GM23338 (cell line): ENCODE measurements around the gene C14orf93. TPM values are rescaled to one million over a fixed set of nuclear protein-coding genes. Genes with fewer than 3 reads are reported as not detected.
"Not testable (repeated sequence)": the region's sequence is repeated elsewhere in the genome, so short reads cannot be mapped to it uniquely, and the experiment has no call there.

Experiments
- ATAC-seq: fragments of 200-7000 bp; cut with Tn5 transposase; 3 replicates; pipeline ENCODE4 v1.9.1; 2020
- DNase-seq: peaks from one replicate; pipeline ENCODE4 v3.0.0-alpha.2; 2015; ENCODE audit warnings: low spot score
- H2AFZ ChIP-seq: fragments of 200-600 bp; sonication (generic); 2 replicates; pipeline ENCODE4 v1.8.0; 2016; ENCODE audit warnings: antibody characterized with exemption, mild to moderate bottlenecking, moderate library complexity
- H3F3A ChIP-seq: fragments of 200-600 bp; sonication (generic); replicated peaks from 2 replicates; pipeline ENCODE4 v1.8.0; 2017; ENCODE audit warnings: antibody characterized with exemption, mixed run types, low read depth
- H3K27ac ChIP-seq: fragments of 200-600 bp; sonication (generic); 2 replicates; pipeline ENCODE4 v1.6.1; 2016; ENCODE audit warnings: low read depth
- H3K27me3 ChIP-seq: fragments of 200-600 bp; sonication (generic); 2 replicates; pipeline ENCODE4 v1.8.0; 2016; ENCODE audit warnings: mild to moderate bottlenecking, mixed run types, moderate library complexity; ENCODE audit not compliant: insufficient read depth
- H3K36me3 ChIP-seq: fragments of 200-600 bp; sonication (generic); 2 replicates; pipeline ENCODE4 v1.8.0; 2016; ENCODE audit warnings: mild to moderate bottlenecking; ENCODE audit not compliant: insufficient read depth
- H3K4me1 ChIP-seq: fragments of 200-600 bp; sonication (generic); 2 replicates; pipeline ENCODE4 v1.8.0; 2016; ENCODE audit warnings: mild to moderate bottlenecking, moderate library complexity; ENCODE audit not compliant: insufficient read depth
- H3K4me2 ChIP-seq: fragments of 200-600 bp; sonication (generic); 2 replicates; pipeline ENCODE4 v1.7.1; 2017; ENCODE audit warnings: mixed run types
- H3K4me3 ChIP-seq: fragments of 200-600 bp; sonication (generic); 2 replicates; pipeline ENCODE4 v1.6.1; 2016; ENCODE audit warnings: mixed run types
- H3K79me2 ChIP-seq: fragments of 200-600 bp; sonication (generic); replicated peaks from 2 replicates; pipeline ENCODE4 v1.8.0; 2017; ENCODE audit warnings: mild to moderate bottlenecking; ENCODE audit not compliant: insufficient read depth
- H3K9me2 ChIP-seq: fragments of 200-600 bp; sonication (generic); 2 replicates; pipeline ENCODE4 v1.8.0; 2017; ENCODE audit not compliant: insufficient read depth
- H4K20me1 ChIP-seq: fragments of 200-600 bp; sonication (generic); replicated peaks from 2 replicates; pipeline ENCODE4 v1.8.0; 2017; ENCODE audit warnings: mild to moderate bottlenecking; ENCODE audit not compliant: insufficient read depth
- H3K27ac Mint-ChIP-seq: 2 replicates; pipeline ENCODE4 v1.8.0; 2020; ENCODE audit warnings: inconsistent platforms, mild to moderate bottlenecking, moderate library complexity, mixed read lengths
- H3K27me3 Mint-ChIP-seq: 3 replicates; pipeline ENCODE4 v1.8.0; 2022; ENCODE audit warnings: low read depth, mild to moderate bottlenecking, moderate library complexity, mixed read lengths, inconsistent platforms; ENCODE audit not compliant: insufficient read depth, poor library complexity
- H3K36me3 Mint-ChIP-seq: 3 replicates; pipeline ENCODE4 v1.8.0; 2021; ENCODE audit warnings: low read depth, mild to moderate bottlenecking, inconsistent platforms, moderate library complexity, mixed read lengths
- H3K4me1 Mint-ChIP-seq: 3 replicates; pipeline ENCODE4 v1.8.0; 2020; ENCODE audit warnings: mild to moderate bottlenecking, inconsistent platforms, mixed read lengths
- H3K4me3 Mint-ChIP-seq: 3 replicates; pipeline ENCODE4 v1.8.0; 2021; ENCODE audit warnings: moderate library complexity, mild to moderate bottlenecking, inconsistent platforms, mixed read lengths
- H3K9me3 Mint-ChIP-seq: 3 replicates; pipeline ENCODE4 v1.8.0; 2020; ENCODE audit warnings: moderate library complexity, mild to moderate bottlenecking, inconsistent platforms, mixed read lengths
- ETS1 ChIP-seq: IDR thresholded peaks from 2 replicates; pipeline ENCODE4 v1.6.1; 2016; ENCODE audit warnings: antibody characterized with exemption
- EZH2 ChIP-seq: fragments of 200-600 bp; sonication (generic); IDR thresholded peaks from one replicate; pipeline ENCODE4 v1.8.0; 2017; ENCODE audit warnings: antibody characterized with exemption, mild to moderate bottlenecking, low read depth; ENCODE audit not compliant: unreplicated experiment
- JUNB ChIP-seq: IDR thresholded peaks from one replicate; pipeline ENCODE4 v1.6.1; 2016; ENCODE audit warnings: antibody characterized with exemption; ENCODE audit not compliant: unreplicated experiment
- NANOG ChIP-seq: IDR thresholded peaks from 2 replicates; pipeline ENCODE4 v1.6.1; 2016; ENCODE audit warnings: antibody characterized with exemption, borderline replicate concordance
- POLR2AphosphoS5 ChIP-seq: IDR thresholded peaks from 2 replicates; pipeline ENCODE4 v1.6.1; 2016; ENCODE audit warnings: antibody characterized with exemption, low read depth
- STAT1 ChIP-seq: IDR thresholded peaks from one replicate; pipeline ENCODE4 v1.6.1; 2016; ENCODE audit warnings: antibody characterized with exemption; ENCODE audit not compliant: unreplicated experiment
- ZNF331 ChIP-seq: fragments of 250-450 bp; sonication (Bioruptor Pico); IDR thresholded peaks from 2 replicates; pipeline ENCODE4 v1.5.0; 2020; ENCODE audit warnings: low read depth, mild to moderate bottlenecking, moderate library complexity
- ZNF462 ChIP-seq: fragments of 250-450 bp; sonication (Bioruptor Pico); IDR thresholded peaks from 2 replicates; pipeline ENCODE4 v1.5.0; 2020; ENCODE audit warnings: mild to moderate bottlenecking, moderate library complexity
- polyA plus RNA-seq: library from polyadenylated mRNA; unstranded; fragments of >200 nt; fragmentation: Nextera tagmentation; extraction: Ambion mirVana; gene quantifications from 2 replicates; pipeline ENCODE4 v1.2.1, GENCODE V29; 2016
- total RNA-seq: library from RNA; depleted of rRNA; stranded (reverse); fragments of >200 nt; shearing (Covaris generic); gene quantifications from 2 replicates; pipeline ENCODE4 v1.2.3, GENCODE V29; 2014
- TF ChIP-seq, protein P1 (sequence below), 2 experiments: fragments of 200-600 bp in 1 of 2; sonication (generic) in 1 of 2; conservative IDR thresholded peaks; 2 replicates each; pipeline versions ENCODE4 v1.5.1 to v1.6.1; 2016 to 2017; ENCODE audit warnings: antibody characterized with exemption in 2 of 2, low read depth in 2 of 2, mild to moderate bottlenecking in 2 of 2, moderate library complexity in 1 of 2

The C14orf93 gene
- total and polyA plus RNA-seq, 2 experiments from 2014 or later: 3.5 to 11.7 TPM

GRCh38 chr14:23004274-23004673 lies 5.7 kb downstream of the C14orf93 start:
- H3K79me2 ChIP-seq, H3K27me3 Mint-ChIP-seq, H3K4me3 Mint-ChIP-seq, H3K9me2 ChIP-seq, H3K27me3 ChIP-seq, H3K9me3 Mint-ChIP-seq, H3K27ac Mint-ChIP-seq, H3K36me3 Mint-ChIP-seq, ATAC-seq, H3K4me3 ChIP-seq, H2AFZ ChIP-seq, H3F3A ChIP-seq, H3K36me3 ChIP-seq, DNase-seq, H3K27ac ChIP-seq, H3K4me2 ChIP-seq, H4K20me1 ChIP-seq: not testable (repeated sequence)
- H3K4me1 ChIP-seq: peaks cover 11% of the 10 kb centered on the region; the same call in 1 of the 2 replicates
- H3K4me1 Mint-ChIP-seq: peaks cover 23% of the 10 kb centered on the region

GRCh38 chr14:23002592-23002991 lies 7.4 kb downstream of the C14orf93 start:
- Mint-ChIP-seq H3K27me3 (peaks cover 6% of the 10 kb centered on the region), H3K36me3 (no peaks in the 10 kb centered on the region; the same call in 1 of the 3 replicates), H3K4me1 (peaks cover 16% of the 10 kb centered on the region), H3K27ac (no peak overlapping the region), H3K4me3 (no peak overlapping the region), H3K9me3 (no peaks in the 10 kb centered on the region)
- TF ChIP-seq JUNB (no peak), ETS1 (no peak), POLR2AphosphoS5 (no peak), ZNF331 (CRISPR knock-in tag) (no peak), STAT1 (no peak), ZNF462 (CRISPR knock-in tag) (no peak), NANOG (no peak), EZH2 (no peak)
- TF ChIP-seq, protein P1, sequence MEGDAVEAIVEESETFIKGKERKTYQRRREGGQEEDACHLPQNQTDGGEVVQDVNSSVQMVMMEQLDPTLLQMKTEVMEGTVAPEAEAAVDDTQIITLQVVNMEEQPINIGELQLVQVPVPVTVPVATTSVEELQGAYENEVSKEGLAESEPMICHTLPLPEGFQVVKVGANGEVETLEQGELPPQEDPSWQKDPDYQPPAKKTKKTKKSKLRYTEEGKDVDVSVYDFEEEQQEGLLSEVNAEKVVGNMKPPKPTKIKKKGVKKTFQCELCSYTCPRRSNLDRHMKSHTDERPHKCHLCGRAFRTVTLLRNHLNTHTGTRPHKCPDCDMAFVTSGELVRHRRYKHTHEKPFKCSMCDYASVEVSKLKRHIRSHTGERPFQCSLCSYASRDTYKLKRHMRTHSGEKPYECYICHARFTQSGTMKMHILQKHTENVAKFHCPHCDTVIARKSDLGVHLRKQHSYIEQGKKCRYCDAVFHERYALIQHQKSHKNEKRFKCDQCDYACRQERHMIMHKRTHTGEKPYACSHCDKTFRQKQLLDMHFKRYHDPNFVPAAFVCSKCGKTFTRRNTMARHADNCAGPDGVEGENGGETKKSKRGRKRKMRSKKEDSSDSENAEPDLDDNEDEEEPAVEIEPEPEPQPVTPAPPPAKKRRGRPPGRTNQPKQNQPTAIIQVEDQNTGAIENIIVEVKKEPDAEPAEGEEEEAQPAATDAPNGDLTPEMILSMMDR (conservative IDR thresholded peaks at IDR 0.05; ENCODE audit: low read depth in 2 of 2): no peak
- Histone ChIP-seq H3K27me3 (no peaks in the 10 kb centered on the region), H3K36me3 (no peaks in the 10 kb centered on the region), H3K4me3 (no peak overlapping the region), H3K79me2 (no peaks in the 10 kb centered on the region), H3F3A (0 out of 2 replicates have a peak, but pooled peaks cover 7% of the 10 kb centered on the region), H3K4me2 (no peak overlapping the region), H4K20me1 (no peaks in the 10 kb centered on the region), H3K9me2 (no peaks in the 10 kb centered on the region), H3K27ac (no peak overlapping the region), H3K4me1 (peaks cover 11% of the 10 kb centered on the region; the same call in 1 of the 2 replicates), H2AFZ (no peak overlapping the region)
- no peak for DNase-seq
- no peak for ATAC-seq
